Right atrium auricular region (tissue), 2 donors: ENCODE data around the gene C1orf21. TPM values are rescaled to one million over a fixed set of nuclear protein-coding genes. Genes with fewer than 3 reads are reported as not detected.

Source experiments
- DNase-seq: peaks from one replicate; pipeline ENCODE4 v3.0.0-alpha.2; 2019; ENCODE audit warnings: low spot score
- H3K27ac ChIP-seq, 2 donors: fragments of 200-600 bp; sonication (generic); 1 replicate in 1 of 2; 2 replicates in 1 of 2; pipeline ENCODE4 v1.5.1; 2016 to 2019
- H3K27me3 ChIP-seq, 2 donors: fragments of 200-600 bp; sonication (generic); one replicate each; pipeline versions ENCODE4 v1.5.1 to v1.6.0; 2017 to 2019
- H3K36me3 ChIP-seq: fragments of 200-600 bp; sonication (generic); one replicate; pipeline ENCODE4 v1.5.1; 2016
- H3K4me1 ChIP-seq, 2 donors: fragments of 200-600 bp; sonication (generic); one replicate each; pipeline versions ENCODE4 v1.5.1 to v1.6.0; 2017 to 2019
- H3K4me3 ChIP-seq, 2 donors: fragments of 200-600 bp; sonication (generic); 1 replicate in 1 of 2; 2 replicates in 1 of 2; pipeline ENCODE4 v1.5.1; 2017 to 2019; ENCODE audit warnings: mild to moderate bottlenecking in 1 of 2, moderate library complexity in 1 of 2
- H3K9me3 ChIP-seq, 2 donors: fragments of 200-600 bp; sonication (generic); one replicate each; pipeline ENCODE4 v1.5.1; 2019
- CTCF ChIP-seq, 2 donors: fragments of 200-600 bp; sonication (generic); IDR thresholded peaks; one replicate each; pipeline ENCODE4 v1.5.1; 2019; ENCODE audit warnings: antibody characterized with exemption in 2 of 2
- total RNA-seq, 2 donors: library from RNA; depleted of rRNA; stranded (reverse); fragments of >200 nt; gene quantifications; one replicate each; pipeline ENCODE4 v1.1.0, GENCODE V29; 2016

The C1orf21 gene
- total RNA-seq, 2 donors from 2014 or later: 49.4 to 78.5 TPM

- no peak for DNase-seq
- Histone ChIP-seq H3K27me3 (no peaks in the 10 kb centered on the region), H3K27ac (peak overlapping the region; percentile 59 to 84), H3K36me3 (no peaks in the 10 kb centered on the region), H3K4me3 (no peak overlapping the region), H3K4me1 (peaks cover 0 to 35% of the 10 kb centered on the region in 2 donors), H3K9me3 (peaks cover 0 to 7% of the 10 kb centered on the region in 2 donors)
- no peak for TF ChIP-seq CTCF (IDR thresholded peaks at IDR 0.05)
Measured at GRCh38 chr1:184648160-184648855, 261.5 kb downstream of the C1orf21 start.

GRCh38 chr1:184648856-184649201, 262.0 kb downstream of the C1orf21 start:
- H3K27me3 ChIP-seq: no peaks in the 10 kb centered on the region
- H3K4me3 ChIP-seq: no peak overlapping the region
- peak overlapping the region; percentile 59 to 84 for H3K27ac ChIP-seq
- H3K36me3 ChIP-seq: no peaks in the 10 kb centered on the region
- peaks cover 0 to 35% of the 10 kb centered on the region in 2 donors for H3K4me1 ChIP-seq
- H3K9me3 ChIP-seq: peaks cover 0 to 7% of the 10 kb centered on the region in 2 donors
- no peak for TF ChIP-seq CTCF (IDR thresholded peaks at IDR 0.05)
- no peak for DNase-seq

GRCh38 chr1:184649451-184649888, 262.6 kb downstream of the C1orf21 start:
- H3K27ac ChIP-seq: peak overlapping the region; percentile 59 to 84
- no peaks in the 10 kb centered on the region for H3K27me3 ChIP-seq
- H3K4me1 ChIP-seq: peaks cover 0 to 35% of the 10 kb centered on the region in 2 donors
- H3K4me3 ChIP-seq: no peak overlapping the region
- no peak for TF ChIP-seq CTCF (IDR thresholded peaks at IDR 0.05)
- no peak for DNase-seq
- no peaks in the 10 kb centered on the region for H3K36me3 ChIP-seq
- peaks cover 0 to 7% of the 10 kb centered on the region in 2 donors for H3K9me3 ChIP-seq

- Histone ChIP-seq H3K27me3 (no peaks in the 10 kb centered on the region), H3K4me3 (no peak overlapping the region), H3K4me1 (peaks cover 0 to 35% of the 10 kb centered on the region in 2 donors), H3K27ac (peak overlapping the region; percentile 59 to 84), H3K9me3 (peaks cover 0 to 7% of the 10 kb centered on the region in 2 donors), H3K36me3 (no peaks in the 10 kb centered on the region)
- TF ChIP-seq CTCF (IDR thresholded peaks at IDR 0.05): no peak
- DNase-seq: no peak
Measured at GRCh38 chr1:184650177-184650866, 263.5 kb downstream of the C1orf21 start.

GRCh38 chr1:184655185-184655584, 268.4 kb downstream of the C1orf21 start:
- Histone ChIP-seq H3K4me1 (peaks cover 0 to 2% of the 10 kb centered on the region in 2 donors), H3K36me3 (no peaks in the 10 kb centered on the region), H3K4me3 (no peak overlapping the region), H3K27me3 (no peaks in the 10 kb centered on the region), H3K9me3 (peaks cover 0 to 7% of the 10 kb centered on the region in 2 donors), H3K27ac (no peak overlapping the region)
- no peak for TF ChIP-seq CTCF (IDR thresholded peaks at IDR 0.05)
- DNase-seq: no peak
